ENCODE measurements around the gene FAM32A. TPM values are rescaled to one million over a fixed set of nuclear protein-coding genes. Genes with fewer than 3 reads are reported as not detected.
A peak's percentile ranks its signal among the peaks of the same experiment; 100 is the strongest.
"Not testable (repeated sequence)": the region's sequence is repeated elsewhere in the genome, so short reads cannot be mapped to it uniquely, and the experiment has no call there.

Gene FAM32A
- total and polyA plus RNA-seq, 12 donors = 68.1 to 159 (median 89.8) TPM

- Histone ChIP-seq H3K9me3 (replicated peaks in 1 of 3) (no peaks in the 10 kb centered on the region), H3K27ac (no peak overlapping the region), H3K4me3 (no peak overlapping the region), H3K36me3 (replicated peaks in 1 of 2) (no peaks in the 10 kb centered on the region), H3K27me3 (no peaks in the 10 kb centered on the region), H3K4me1 (replicated peaks in 1 of 2) (no peaks in the 10 kb centered on the region)
- 78 to 100% (median 86%) methylated on average over 1 of the region's 1 CpG for WGBS, 4 donors
- DNase-seq = no peak
- intact Hi-C loops (cut with DNase I) = no loop called here
- TF ChIP-seq, protein P1, sequence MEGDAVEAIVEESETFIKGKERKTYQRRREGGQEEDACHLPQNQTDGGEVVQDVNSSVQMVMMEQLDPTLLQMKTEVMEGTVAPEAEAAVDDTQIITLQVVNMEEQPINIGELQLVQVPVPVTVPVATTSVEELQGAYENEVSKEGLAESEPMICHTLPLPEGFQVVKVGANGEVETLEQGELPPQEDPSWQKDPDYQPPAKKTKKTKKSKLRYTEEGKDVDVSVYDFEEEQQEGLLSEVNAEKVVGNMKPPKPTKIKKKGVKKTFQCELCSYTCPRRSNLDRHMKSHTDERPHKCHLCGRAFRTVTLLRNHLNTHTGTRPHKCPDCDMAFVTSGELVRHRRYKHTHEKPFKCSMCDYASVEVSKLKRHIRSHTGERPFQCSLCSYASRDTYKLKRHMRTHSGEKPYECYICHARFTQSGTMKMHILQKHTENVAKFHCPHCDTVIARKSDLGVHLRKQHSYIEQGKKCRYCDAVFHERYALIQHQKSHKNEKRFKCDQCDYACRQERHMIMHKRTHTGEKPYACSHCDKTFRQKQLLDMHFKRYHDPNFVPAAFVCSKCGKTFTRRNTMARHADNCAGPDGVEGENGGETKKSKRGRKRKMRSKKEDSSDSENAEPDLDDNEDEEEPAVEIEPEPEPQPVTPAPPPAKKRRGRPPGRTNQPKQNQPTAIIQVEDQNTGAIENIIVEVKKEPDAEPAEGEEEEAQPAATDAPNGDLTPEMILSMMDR (IDR thresholded peaks at IDR 0.05) = no peak
- no peak for TF ChIP-seq POLR2A (IDR thresholded peaks at IDR 0.05)
These were observed 15.1 kb upstream of the FAM32A start for GRCh38 chr19:16170134-16170533.

GRCh38 chr19:16175954-16176353 is 9.3 kb upstream of the FAM32A start:
- TF ChIP-seq, protein P1 (IDR thresholded peaks at IDR 0.05) = no peak
- TF ChIP-seq POLR2A (IDR thresholded peaks at IDR 0.05) = no peak
- H3K4me3 ChIP-seq = no peak overlapping the region
- H3K27me3 ChIP-seq = no peaks in the 10 kb centered on the region
- DNase-seq = no peak
- H3K9me3 ChIP-seq (replicated peaks in 1 of 3) = no peaks in the 10 kb centered on the region
- no peaks in the 10 kb centered on the region for H3K4me1 ChIP-seq (replicated peaks in 1 of 2)
- H3K36me3 ChIP-seq (replicated peaks in 1 of 2) = no peaks in the 10 kb centered on the region
- 61 to 74% (median 68%) methylated on average over 2 of the region's 2 CpGs for WGBS, 4 donors
- no peak overlapping the region for H3K27ac ChIP-seq
- intact Hi-C loops (cut with DNase I) = no loop called here

DNA sequence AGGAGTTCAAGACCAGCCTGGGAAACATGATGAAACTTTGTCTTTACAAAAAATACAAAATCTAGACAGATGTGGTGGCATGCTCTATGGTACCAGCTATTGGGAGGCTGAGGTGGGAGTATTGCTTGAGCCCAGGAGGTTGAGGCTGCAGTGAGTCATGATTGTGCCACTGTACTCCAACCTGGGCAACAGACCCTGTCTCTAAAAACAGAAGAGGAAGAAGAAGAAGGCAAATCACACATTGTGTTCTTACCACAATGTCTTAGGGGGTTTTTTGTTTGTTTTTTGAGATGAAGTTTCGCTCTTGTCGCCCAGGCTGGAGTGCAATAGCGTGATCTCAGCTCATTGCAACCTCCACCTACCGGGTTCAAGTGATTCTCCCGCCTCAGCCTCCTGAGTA is 6.3 kb upstream of the FAM32A start:
- H3K4me1 ChIP-seq (replicated peaks in 1 of 2); H3K4me3 ChIP-seq; H3K27ac ChIP-seq; H3K27me3 ChIP-seq; intact Hi-C loops (cut with DNase I); H3K36me3 ChIP-seq (replicated peaks in 1 of 2); H3K9me3 ChIP-seq (replicated peaks in 1 of 3); DNase-seq: not testable (repeated sequence)
- 85 to 88% (median 87%) methylated on average over 5 of the region's 5 CpGs for WGBS, 4 donors

DNA sequence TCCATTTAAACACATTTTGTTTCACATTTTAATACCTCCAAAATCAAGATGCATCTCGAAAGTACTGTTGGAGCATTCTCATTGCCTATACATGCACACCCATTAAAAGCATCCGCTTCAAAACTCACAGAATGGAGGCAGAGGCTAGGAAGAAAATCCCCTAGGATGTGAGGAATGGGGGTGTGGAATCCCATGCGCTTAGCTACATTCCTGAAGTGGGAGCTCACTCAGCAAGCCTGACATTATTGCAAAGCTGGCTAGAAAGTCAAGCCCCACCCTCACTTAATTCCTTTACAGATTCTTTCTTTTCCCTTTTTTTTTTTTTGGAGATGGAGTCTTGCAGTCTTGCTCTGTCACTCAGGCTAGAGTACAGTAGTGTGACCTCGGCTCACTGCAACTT is 4.6 kb upstream of the FAM32A start:
- Histone ChIP-seq H3K27ac (no peak overlapping the region), H3K4me1 (replicated peaks in 1 of 2) (no peaks in the 10 kb centered on the region), H3K9me3 (replicated peaks in 1 of 3) (no peaks in the 10 kb centered on the region), H3K36me3 (replicated peaks in 1 of 2) (no peaks in the 10 kb centered on the region), H3K27me3 (no peaks in the 10 kb centered on the region), H3K4me3 (no peak overlapping the region)
- TF ChIP-seq POLR2A (IDR thresholded peaks at IDR 0.05) = no peak
- TF ChIP-seq, protein P1 (IDR thresholded peaks at IDR 0.05) = no peak
- 47 to 57% (median 50%) methylated on average over 4 of the region's 4 CpGs for WGBS, 4 donors
- intact Hi-C loops (cut with DNase I) = loop anchor here (5.0 kb wide), 3 partner anchors 138 to 553 kb away; no protein-coding TSS in a partner anchor
- DNase-seq = no peak

- Histone ChIP-seq H3K4me1 (replicated peaks in 1 of 2) (peaks cover 0 to 16% of the 10 kb centered on the region in 2 donors), H3K9me3 (replicated peaks in 1 of 3) (no peaks in the 10 kb centered on the region), H3K36me3 (replicated peaks in 1 of 2) (peaks cover 0 to 6% of the 10 kb centered on the region in 2 donors), H3K27ac (no peak overlapping the region), H3K4me3 (peak overlapping the region in 2 of 4 donors; percentile 83 to 93), H3K27me3 (no peaks in the 10 kb centered on the region)
- intact Hi-C loops (cut with DNase I) = loop anchor here (5.0 kb wide), 3 partner anchors 142 to 557 kb away; no protein-coding TSS in a partner anchor
- TF ChIP-seq POLR2A (IDR thresholded peaks at IDR 0.05) = no peak
- TF ChIP-seq, protein P1 (IDR thresholded peaks at IDR 0.05) = no peak
- WGBS, 4 donors = 35 to 43% (median 41%) methylated on average over 13 to 18 of the region's 18 CpGs
- no peak for DNase-seq
These were observed 516 bp upstream of the FAM32A start for GRCh38 chr19:16184665-16185122.

Measured in adrenal gland (tissue), 12 donors.